GM12878 (cell line): Measurements from ENCODE around the gene TMEM171. TPM values are rescaled to one million over a fixed set of nuclear protein-coding genes. Genes with fewer than 3 reads are reported as not detected.

Experiments
- ATAC-seq: fragments of 200-7000 bp; cut with Tn5 transposase; 3 replicates; pipeline ENCODE4 v1.9.1; 2020; ENCODE audit warnings: mild to moderate bottlenecking, moderate library complexity
- BruUV-seq: library from RNA; stranded (reverse); fragments of 400-500 nt; replicated peaks from 2 replicates; lab custom pipeline; 2021; lab: Mats Ljungman, UMichigan
- CTCF ChIA-PET: fragments of 300-600 bp; sonication (Branson Sonifier 250); formaldehyde crosslinking; extraction: SDS; loops from one replicate; lab custom pipeline; 2021; ENCODE audit warnings: inconsistent platforms; lab: Yijun Ruan, JAX
- POLR2A ChIA-PET: fragments of 350-600 bp; formaldehyde crosslinking; extraction: SDS; loops from one replicate; lab custom pipeline; 2021; ENCODE audit warnings: inconsistent platforms; lab: Charles Lee
- RAD21 ChIA-PET: fragments of 300-600 bp; sonication (Branson Sonifier 250); formaldehyde crosslinking; loops from one replicate; lab custom pipeline; 2023; ENCODE audit warnings: antibody characterized with exemption; ENCODE audit not compliant: unreplicated experiment; lab: Charles Lee
- SMC1A ChIA-PET: fragments of 300-600 bp; sonication (Branson Sonifier 250); formaldehyde crosslinking; loops from one replicate; lab custom pipeline; 2023; ENCODE audit not compliant: unreplicated experiment, uncharacterized antibody; lab: Charles Lee
- DNase-seq: peaks from one replicate; pipeline ENCODE4 v3.0.0-alpha.2; 2011; ENCODE audit warnings: low read depth, low spot score
- FAIRE-seq: peaks from 3 replicates; lab custom pipeline; 2011; peaks lifted over from hg19 to GRCh38; lab: Jason Lieb, UNC
- H2AFZ ChIP-seq: 2 replicates; pipeline ENCODE4 v1.6.0; 2011; ENCODE audit warnings: low read depth, low read length, control low read depth; ENCODE audit not compliant: control insufficient read depth
- H3K27ac ChIP-seq: 2 replicates; pipeline ENCODE4 v1.5.1; 2011; ENCODE audit warnings: control low read depth; ENCODE audit not compliant: control insufficient read depth, insufficient read depth
- H3K27me3 ChIP-seq, 2 experiments: replicated peaks in 1 of 2; 2 replicates each; pipeline versions ENCODE4 v1.6.0 to v1.6.1; 2011; ENCODE audit warnings: low read length in 1 of 2; ENCODE audit not compliant: control insufficient read depth in 2 of 2, insufficient read depth in 2 of 2
- H3K36me3 ChIP-seq, 2 experiments: 2 replicates each; pipeline ENCODE4 v1.5.1; 2011; ENCODE audit warnings: low read length in 1 of 2; ENCODE audit not compliant: control insufficient read depth in 2 of 2, insufficient read depth in 2 of 2
- H3K4me1 ChIP-seq: 2 replicates; pipeline ENCODE4 v1.6.1; 2011; ENCODE audit warnings: mild to moderate bottlenecking, low read length, moderate library complexity, mixed read lengths; ENCODE audit not compliant: control insufficient read depth, insufficient read depth
- H3K4me2 ChIP-seq: 2 replicates; pipeline ENCODE4 v1.6.0; 2011; ENCODE audit warnings: control low read depth; ENCODE audit not compliant: control insufficient read depth, insufficient read depth
- H3K4me3 ChIP-seq: fragments of 200-600 bp; sonication (generic); 2 replicates; pipeline ENCODE4 v1.5.1; 2016
- H3K79me2 ChIP-seq: 2 replicates; pipeline ENCODE4 v1.6.0; 2011; ENCODE audit warnings: low read length; ENCODE audit not compliant: control insufficient read depth, insufficient read depth
- H3K9ac ChIP-seq: 2 replicates; pipeline ENCODE4 v1.8.0; 2011; ENCODE audit warnings: low read length, control low read depth, mixed read lengths; ENCODE audit not compliant: control insufficient read depth, insufficient read depth
- H3K9me3 ChIP-seq: replicated peaks from 3 replicates; pipeline ENCODE4 v1.5.1; 2011; ENCODE audit warnings: mild to moderate bottlenecking, low read length; ENCODE audit not compliant: control insufficient read depth, insufficient read depth
- H4K20me1 ChIP-seq: 2 replicates; pipeline ENCODE4 v1.6.0; 2011; ENCODE audit not compliant: control insufficient read depth, insufficient read depth
- NFXL1 ChIP-seq: fragments of 450-650 bp; IDR thresholded peaks from 2 replicates; pipeline ENCODE4 v1.6.1; 2017; ENCODE audit warnings: antibody characterized with exemption, mild to moderate bottlenecking, borderline replicate concordance
- POLR2A ChIP-seq: IDR thresholded peaks from 2 replicates; pipeline ENCODE4 v1.6.1; 2011; ENCODE audit warnings: low read depth, mild to moderate bottlenecking, low read length
- TCF7 ChIP-seq: IDR thresholded peaks from 2 replicates; pipeline ENCODE4 v1.6.1; 2014; ENCODE audit warnings: antibody characterized with exemption, borderline replicate concordance
- WGBS: methylation state at CpG from one replicate; pipeline ENCODE4 v1.1.6; 2016; ENCODE audit warnings: low lambda C conversion rate; ENCODE audit not compliant: insufficient replicate concordance, insufficient coverage; ENCODE audit errors: missing lambda C conversion rate; 5-methylcytosine and 5-hydroxymethylcytosine counted together
- in situ Hi-C: fragments of 300-500 bp; cut with MboI; formaldehyde crosslinking; loops from 9 replicates; pipeline ENCODE4 v1.14.3; 2018; ENCODE audit warnings: mixed read lengths
- intact Hi-C: fragments of 100-400 bp; cut with micrococcal nuclease; formaldehyde crosslinking; loops from one replicate; pipeline ENCODE4 v1.14.2; 2022; ENCODE audit not compliant: unreplicated experiment
- polyA plus RNA-seq, 11 experiments: library from polyadenylated mRNA; depleted of rRNA in 4 of 11; unstranded in 6 of 11; stranded (reverse) in 5 of 11; fragments of >200 nt; fragmentation: Nextera tagmentation in 4 of 11; fragmentation: Illumina TruSeq in 1 of 11; extraction: Ambion mirVana in 4 of 11; extraction: Trizol in 1 of 11; gene quantifications; 1 replicate in 1 of 11; 2 replicates in 10 of 11; pipeline versions ENCODE4 v1.2.1 to v1.2.3, GENCODE V29; 2011 to 2016; ENCODE audit warnings: inconsistent platforms in 2 of 11, missing spikeins in 2 of 11, low read depth in 1 of 11
- total RNA-seq, 4 experiments: library from RNA; depleted of rRNA in 3 of 4; stranded (reverse); fragments of >200 nt in 3 of 4; fragmentation: Illumina TruSeq in 1 of 4; extraction: Trizol in 1 of 4; gene quantifications; 2 replicates each; pipeline versions ENCODE4 v1.2.1 to v1.2.3, GENCODE V29; 2013 to 2021
- TF ChIP-seq, protein P1 (sequence below): fragments of 450-650 bp; IDR thresholded peaks from 2 replicates; pipeline ENCODE4 v1.6.1; 2017; ENCODE audit warnings: mild to moderate bottlenecking, moderate library complexity

The TMEM171 gene
- total and polyA plus RNA-seq, 10 of the 15 experiments (the other 5 are each of a cell fraction or from before 2014, with no cell fraction given): not detected

- ChIA-PET SMC1A (no interaction called here), RAD21 (no interaction called here), CTCF (interaction anchor here (1.5 kb wide), 1 partner anchor 197 kb away, joined by 3 read pairs; no protein-coding TSS in a partner anchor)
- H3K4me2 ChIP-seq: no peak overlapping the region
- H2AFZ ChIP-seq: no peak overlapping the region
- no peaks in the 10 kb centered on the region for H3K36me3 ChIP-seq
- no TSS peak for BruUV-seq
- no peaks in the 10 kb centered on the region for H3K79me2 ChIP-seq
- peaks cover 2 to 3% of the 10 kb centered on the region in 2 experiments; a peak in 2 of 4 replicates for H3K27me3 ChIP-seq
- H4K20me1 ChIP-seq: no peaks in the 10 kb centered on the region
- no peaks in the 10 kb centered on the region for H3K4me1 ChIP-seq
- intact Hi-C loops: no loop called here
- ATAC-seq: no peak
- no peak overlapping the region for H3K27ac ChIP-seq
- H3K9me3 ChIP-seq: no peaks in the 10 kb centered on the region
- TF ChIP-seq, protein P1, sequence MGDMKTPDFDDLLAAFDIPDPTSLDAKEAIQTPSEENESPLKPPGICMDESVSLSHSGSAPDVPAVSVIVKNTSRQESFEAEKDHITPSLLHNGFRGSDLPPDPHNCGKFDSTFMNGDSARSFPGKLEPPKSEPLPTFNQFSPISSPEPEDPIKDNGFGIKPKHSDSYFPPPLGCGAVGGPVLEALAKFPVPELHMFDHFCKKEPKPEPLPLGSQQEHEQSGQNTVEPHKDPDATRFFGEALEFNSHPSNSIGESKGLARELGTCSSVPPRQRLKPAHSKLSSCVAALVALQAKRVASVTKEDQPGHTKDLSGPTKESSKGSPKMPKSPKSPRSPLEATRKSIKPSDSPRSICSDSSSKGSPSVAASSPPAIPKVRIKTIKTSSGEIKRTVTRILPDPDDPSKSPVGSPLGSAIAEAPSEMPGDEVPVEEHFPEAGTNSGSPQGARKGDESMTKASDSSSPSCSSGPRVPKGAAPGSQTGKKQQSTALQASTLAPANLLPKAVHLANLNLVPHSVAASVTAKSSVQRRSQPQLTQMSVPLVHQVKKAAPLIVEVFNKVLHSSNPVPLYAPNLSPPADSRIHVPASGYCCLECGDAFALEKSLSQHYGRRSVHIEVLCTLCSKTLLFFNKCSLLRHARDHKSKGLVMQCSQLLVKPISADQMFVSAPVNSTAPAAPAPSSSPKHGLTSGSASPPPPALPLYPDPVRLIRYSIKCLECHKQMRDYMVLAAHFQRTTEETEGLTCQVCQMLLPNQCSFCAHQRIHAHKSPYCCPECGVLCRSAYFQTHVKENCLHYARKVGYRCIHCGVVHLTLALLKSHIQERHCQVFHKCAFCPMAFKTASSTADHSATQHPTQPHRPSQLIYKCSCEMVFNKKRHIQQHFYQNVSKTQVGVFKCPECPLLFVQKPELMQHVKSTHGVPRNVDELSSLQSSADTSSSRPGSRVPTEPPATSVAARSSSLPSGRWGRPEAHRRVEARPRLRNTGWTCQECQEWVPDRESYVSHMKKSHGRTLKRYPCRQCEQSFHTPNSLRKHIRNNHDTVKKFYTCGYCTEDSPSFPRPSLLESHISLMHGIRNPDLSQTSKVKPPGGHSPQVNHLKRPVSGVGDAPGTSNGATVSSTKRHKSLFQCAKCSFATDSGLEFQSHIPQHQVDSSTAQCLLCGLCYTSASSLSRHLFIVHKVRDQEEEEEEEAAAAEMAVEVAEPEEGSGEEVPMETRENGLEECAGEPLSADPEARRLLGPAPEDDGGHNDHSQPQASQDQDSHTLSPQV: no peak
- TF ChIP-seq NFXL1 (no peak), TCF7 (no peak), POLR2A (no peak)
- TF ChIP-seq, all 136 proteins: peak for 0
- POLR2A ChIA-PET: no interaction called here
- no peak overlapping the region for H3K9ac ChIP-seq
- FAIRE-seq (no peak), DNase-seq (no peak)
- WGBS: 30% methylated on average over 5 of the region's 5 CpGs
- in situ Hi-C loops: no loop called here
- no peak overlapping the region for H3K4me3 ChIP-seq
Measured at GRCh38 chr5:73154208-73155006, 34.0 kb downstream of the TMEM171 start.
